HepG2 (cell line): Measurements from ENCODE around the gene SHISA6. TPM values are rescaled to one million over a fixed set of nuclear protein-coding genes. Genes with fewer than 3 reads are reported as not detected.

Source experiments
- ATAC-seq: fragments of 200-7000 bp; cut with Tn5 transposase; 3 replicates; pipeline ENCODE4 v1.9.1; 2020; ENCODE audit warnings: mild to moderate bottlenecking, moderate library complexity
- BruUV-seq: library from RNA; stranded (reverse); fragments of 400-500 nt; replicated peaks from 2 replicates; lab custom pipeline; 2021; lab: Mats Ljungman, UMichigan
- CTCF ChIA-PET: fragments of 300-600 bp; formaldehyde crosslinking; extraction: SDS; loops from one replicate; lab custom pipeline; 2021; ENCODE audit warnings: low total read pairs, inconsistent platforms, low intra/inter-chr PET ratio; lab: Yijun Ruan, JAX
- POLR2A ChIA-PET: fragments of 350-600 bp; sonication (Branson Sonifier 250); formaldehyde crosslinking; loops from one replicate; lab custom pipeline; 2020; ENCODE audit warnings: antibody characterized with exemption, inconsistent platforms; lab: Yijun Ruan, JAX
- DNase-seq: peaks from one replicate; pipeline ENCODE4 v3.0.0-alpha.2; 2015; ENCODE audit warnings: low spot score
- FAIRE-seq: peaks from 3 replicates; lab custom pipeline; 2011; peaks lifted over from hg19 to GRCh38; lab: Jason Lieb, UNC
- H2AFZ ChIP-seq: one replicate; pipeline ENCODE4 v1.6.1; 2011; ENCODE audit warnings: low read length, inconsistent platforms
- H3K27ac ChIP-seq: fragments of 300-600 bp; 3 replicates; pipeline ENCODE4 v1.8.0; 2011; ENCODE audit warnings: mixed run types, mild to moderate bottlenecking, mixed read lengths, low read length, inconsistent platforms; ENCODE audit not compliant: insufficient read depth; ENCODE audit errors: extremely low read length
- H3K27me3 ChIP-seq, 2 experiments: fragments of 200-600 bp in 1 of 2; 2 replicates in 1 of 2; 3 replicates in 1 of 2; pipeline versions ENCODE4 v1.6.0 to v1.8.0; 2011; ENCODE audit warnings: low read length in 2 of 2, mild to moderate bottlenecking in 2 of 2, moderate library complexity in 2 of 2, inconsistent platforms in 1 of 2; ENCODE audit not compliant: insufficient read depth in 2 of 2, control insufficient read depth in 1 of 2
- H3K36me3 ChIP-seq, 2 experiments: fragments of 200-600 bp in 1 of 2; replicated peaks in 1 of 2; 2 replicates in 1 of 2; 3 replicates in 1 of 2; pipeline versions ENCODE4 v1.5.1 to v1.8.0; 2011; ENCODE audit warnings: low read length in 2 of 2, inconsistent platforms in 1 of 2; ENCODE audit not compliant: insufficient read depth in 2 of 2, control insufficient read depth in 1 of 2
- H3K4me1 ChIP-seq: 2 replicates; pipeline ENCODE4 v1.5.1; 2012; ENCODE audit warnings: low read length, inconsistent platforms; ENCODE audit not compliant: insufficient read depth
- H3K4me2 ChIP-seq: 2 replicates; pipeline ENCODE4 v1.6.0; 2011; ENCODE audit warnings: low read depth, low read length, inconsistent platforms
- H3K4me3 ChIP-seq, 3 experiments: fragments of 200-600 bp in 1 of 3; sonication (generic), shearing (Covaris generic) in 1 of 3; replicated peaks in 1 of 3; 2 replicates each; pipeline ENCODE4 v1.5.1; 2011 to 2016; ENCODE audit warnings: low read length in 3 of 3, inconsistent platforms in 2 of 3, low read depth in 2 of 3, mild to moderate bottlenecking in 2 of 3, control low read depth in 1 of 3, mixed read lengths in 1 of 3; ENCODE audit not compliant: insufficient read depth in 1 of 3
- H3K79me2 ChIP-seq: one replicate; pipeline ENCODE4 v1.6.1; 2011; ENCODE audit warnings: low read length, inconsistent platforms; ENCODE audit not compliant: insufficient read depth
- H3K9ac ChIP-seq: 2 replicates; pipeline ENCODE4 v1.6.0; 2011; ENCODE audit warnings: mild to moderate bottlenecking, low read depth, low read length, inconsistent platforms; ENCODE audit not compliant: insufficient read depth
- H3K9me3 ChIP-seq: 2 replicates; pipeline ENCODE4 v1.5.1; 2012; ENCODE audit warnings: mild to moderate bottlenecking, low read length
- H4K20me1 ChIP-seq: 2 replicates; pipeline ENCODE4 v1.6.0; 2011; ENCODE audit warnings: inconsistent platforms, mild to moderate bottlenecking, low read length, moderate library complexity; ENCODE audit not compliant: insufficient read depth
- CCAR2 ChIP-seq: fragments of 200-400 bp; formaldehyde crosslinking; optimal IDR thresholded peaks from 2 replicates; pipeline ENCODE3; 2018; ENCODE audit warnings: low read depth, mild to moderate bottlenecking, low read length, moderate library complexity
- CHD4 ChIP-seq: fragments of 200-600 bp; sonication (generic); IDR thresholded peaks from 2 replicates; pipeline ENCODE4 v1.7.0; 2017; ENCODE audit warnings: mild to moderate bottlenecking, low read length, borderline replicate concordance
- ESRRA ChIP-seq: sonication (generic); formaldehyde crosslinking; IDR thresholded peaks from 2 replicates; pipeline ENCODE4 v1.5.1; 2020; ENCODE audit warnings: mild to moderate bottlenecking, low read depth, missing genetic modification reagents
- HNRNPK ChIP-seq: fragments of 200-400 bp; formaldehyde crosslinking; IDR thresholded peaks from 2 replicates; pipeline ENCODE4 v1.6.1; 2018; ENCODE audit warnings: low read length, low read depth, moderate library complexity, mild to moderate bottlenecking; ENCODE audit not compliant: poor library complexity, severe bottlenecking
- JDP2 ChIP-seq: sonication (generic); formaldehyde crosslinking; IDR thresholded peaks from 2 replicates; pipeline ENCODE4 v1.8.1; 2022; ENCODE audit warnings: missing genetic modification reagents, borderline replicate concordance
- KIAA2018 ChIP-seq: sonication (generic); formaldehyde crosslinking; IDR thresholded peaks from 2 replicates; pipeline ENCODE4 v1.5.0; 2020; ENCODE audit warnings: mild to moderate bottlenecking, missing genetic modification reagents, borderline replicate concordance
- NCOA1 ChIP-seq: sonication (generic); formaldehyde crosslinking; IDR thresholded peaks from 2 replicates; pipeline ENCODE4 v1.9.0; 2021; ENCODE audit warnings: missing genetic modification reagents
- NR2F1 ChIP-seq, 2 experiments: fragments of 450-650 bp in 1 of 2; formaldehyde crosslinking in 1 of 2; IDR thresholded peaks; 2 replicates each; pipeline versions ENCODE4 v1.5.0 to v1.6.1; 2016 to 2020; ENCODE audit warnings: mild to moderate bottlenecking in 1 of 2, missing compliant biosample characterization in 1 of 2, missing genetic modification reagents in 1 of 2, moderate library complexity in 1 of 2
- SYNCRIP ChIP-seq: fragments of 200-400 bp; formaldehyde crosslinking; IDR thresholded peaks from 2 replicates; pipeline ENCODE4 v1.6.1; 2018; ENCODE audit warnings: mild to moderate bottlenecking, low read depth, low read length; ENCODE audit not compliant: insufficient read depth
- ZNF180 ChIP-seq: sonication (generic); formaldehyde crosslinking; IDR thresholded peaks from 2 replicates; pipeline ENCODE4 v1.4.0; 2020; ENCODE audit warnings: low read depth, missing genetic modification reagents, borderline replicate concordance
- WGBS: methylation state at CpG from one replicate; pipeline ENCODE4 v1.1.6; 2017; ENCODE audit warnings: low lambda C conversion rate; 5-methylcytosine and 5-hydroxymethylcytosine counted together
- in situ Hi-C: cut with HindIII; loops from 2 replicates; pipeline ENCODE4 v1.10.0; 2017; ENCODE audit warnings: low pct_unique_long_range_greater_than_20kb; ENCODE audit not compliant: extremely low pct_ligation_motif_present
- intact Hi-C: fragments of 100-400 bp; cut with micrococcal nuclease; formaldehyde crosslinking; loops from one replicate; pipeline ENCODE4 v1.10.0; 2022; ENCODE audit not compliant: unreplicated experiment
- polyA plus RNA-seq, 8 experiments: library from polyadenylated mRNA; depleted of rRNA in 3 of 8; stranded (reverse) in 7 of 8; unstranded in 1 of 8; fragments of >200 nt; fragmentation: Illumina TruSeq in 4 of 8; extraction: Trizol in 4 of 8; gene quantifications; 2 replicates each; pipeline versions ENCODE4 v1.2.1 to v1.2.3, GENCODE V29; 2011 to 2016; ENCODE audit warnings: low read depth in 4 of 8, missing spikeins in 1 of 8, mixed read lengths in 1 of 8; ENCODE audit not compliant: insufficient read depth in 1 of 8
- total RNA-seq, 5 experiments: library from RNA; depleted of rRNA; stranded (reverse); fragments of >200 nt; fragmentation: Illumina TruSeq; extraction: Trizol; gene quantifications; 2 replicates each; pipeline ENCODE4 v1.2.3, GENCODE V29; 2016; ENCODE audit warnings: low read depth in 1 of 5

SHISA6 gene
- total and polyA plus RNA-seq, 2 of the 13 experiments (the other 11 are each of a cell fraction or from before 2014, with no cell fraction given) = not detected

- TF ChIP-seq SYNCRIP = no peak
- no peak for TF ChIP-seq ESRRA
- no peak for TF ChIP-seq NR2F1 (CRISPR knock-in tag; IDR thresholded peaks at IDR 0.05)
Measured at GRCh38 chr17:11499881-11500280, 258.9 kb downstream of the SHISA6 start (continued).

GRCh38 chr17:11503308-11504035, 262.5 kb downstream of the SHISA6 start:
- ChIA-PET POLR2A (no interaction called here), CTCF (no interaction called here)
- Histone ChIP-seq H3K4me2 (no peak overlapping the region), H3K9ac (no peak overlapping the region), H3K4me1 (no peaks in the 10 kb centered on the region), H3K36me3 (no peaks in the 10 kb centered on the region), H3K9me3 (no peaks in the 10 kb centered on the region), H4K20me1 (no peaks in the 10 kb centered on the region), H3K27ac (no peak overlapping the region), H3K79me2 (no peaks in the 10 kb centered on the region), H3K4me3 (no peak overlapping the region), H2AFZ (no peak overlapping the region), H3K27me3 (no peaks in the 10 kb centered on the region)
- no peak for FAIRE-seq
- no peak for ATAC-seq
- BruUV-seq = no TSS peak
- intact Hi-C loops (no loop called here), in situ Hi-C loops (no loop called here)
- WGBS = 2% methylated on average over 8 of the region's 9 CpGs
- DNase-seq = no peak
- TF ChIP-seq JDP2 (no peak), HNRNPK (no peak), CCAR2 (no peak), CHD4 (no peak), ZNF180 (no peak), KIAA2018 (CRISPR knock-in tag) (no peak), NCOA1 (CRISPR knock-in tag) (no peak)
